GM10266 (cell line): ENCODE data around the gene NR1D2.

Source experiments
- DNase-seq: peaks from one replicate; pipeline ENCODE4 v3.0.0; 2012; ENCODE audit errors: extremely low spot score
- TF ChIP-seq, protein P1 (sequence below): IDR thresholded peaks from 2 replicates; pipeline ENCODE4 v1.5.1; 2012; ENCODE audit warnings: mild to moderate bottlenecking, low read depth; ENCODE audit not compliant: control insufficient read depth, insufficient read depth; ENCODE audit errors: missing control alignments

Gene NR1D2

DNA sequence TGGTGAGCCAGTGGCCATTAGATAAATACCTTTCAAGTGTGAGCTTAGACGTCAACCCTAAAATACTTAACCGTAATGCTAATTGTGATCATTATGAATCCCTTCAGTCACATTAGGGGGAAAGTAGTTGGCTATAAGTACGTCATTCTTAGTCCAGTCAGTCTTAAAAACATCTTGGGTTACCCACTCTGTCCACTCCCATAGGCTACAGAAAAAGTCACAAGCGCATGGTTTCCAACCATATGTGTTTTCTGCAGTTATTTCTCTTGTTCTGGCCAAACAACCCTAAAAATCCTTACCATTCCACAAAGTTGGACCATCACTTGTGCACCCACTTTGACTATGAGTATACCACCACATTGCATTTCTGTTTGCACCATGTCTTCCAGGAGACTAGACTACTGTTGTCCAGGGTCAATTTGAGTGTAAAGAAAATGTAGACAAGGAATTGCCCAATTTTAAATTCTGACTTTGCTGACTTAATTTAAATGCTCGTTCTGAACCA, 24.9 kb upstream of the NR1D2 start:
- TF ChIP-seq, protein P1, sequence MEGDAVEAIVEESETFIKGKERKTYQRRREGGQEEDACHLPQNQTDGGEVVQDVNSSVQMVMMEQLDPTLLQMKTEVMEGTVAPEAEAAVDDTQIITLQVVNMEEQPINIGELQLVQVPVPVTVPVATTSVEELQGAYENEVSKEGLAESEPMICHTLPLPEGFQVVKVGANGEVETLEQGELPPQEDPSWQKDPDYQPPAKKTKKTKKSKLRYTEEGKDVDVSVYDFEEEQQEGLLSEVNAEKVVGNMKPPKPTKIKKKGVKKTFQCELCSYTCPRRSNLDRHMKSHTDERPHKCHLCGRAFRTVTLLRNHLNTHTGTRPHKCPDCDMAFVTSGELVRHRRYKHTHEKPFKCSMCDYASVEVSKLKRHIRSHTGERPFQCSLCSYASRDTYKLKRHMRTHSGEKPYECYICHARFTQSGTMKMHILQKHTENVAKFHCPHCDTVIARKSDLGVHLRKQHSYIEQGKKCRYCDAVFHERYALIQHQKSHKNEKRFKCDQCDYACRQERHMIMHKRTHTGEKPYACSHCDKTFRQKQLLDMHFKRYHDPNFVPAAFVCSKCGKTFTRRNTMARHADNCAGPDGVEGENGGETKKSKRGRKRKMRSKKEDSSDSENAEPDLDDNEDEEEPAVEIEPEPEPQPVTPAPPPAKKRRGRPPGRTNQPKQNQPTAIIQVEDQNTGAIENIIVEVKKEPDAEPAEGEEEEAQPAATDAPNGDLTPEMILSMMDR: no peak

DNA sequence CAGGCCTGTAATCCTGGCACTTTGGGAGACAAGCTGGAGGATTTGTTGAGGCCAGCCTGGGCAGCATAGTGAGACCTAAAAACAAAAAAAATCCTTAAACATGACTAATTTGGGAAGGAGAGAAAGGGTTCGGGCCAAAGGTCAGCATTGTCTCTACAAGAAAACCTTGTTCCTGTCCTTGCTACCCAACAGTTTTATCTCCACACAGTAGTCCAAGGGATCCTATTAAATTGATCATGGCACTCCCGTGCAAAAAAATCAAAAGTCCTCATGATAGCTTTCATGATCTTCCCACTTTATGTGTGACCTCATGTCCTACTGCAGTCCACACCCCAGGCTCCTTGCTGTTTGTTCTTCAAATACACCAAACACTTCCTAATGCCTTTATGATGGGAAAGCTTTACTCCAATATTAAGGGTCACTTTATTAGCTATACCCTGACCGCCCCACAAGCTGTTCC, 24.0 kb upstream of the NR1D2 start:
- TF ChIP-seq, protein P1: no peak
- DNase-seq: no peak

More for the DNA sequence above, 24.9 kb upstream of the NR1D2 start:
- DNase-seq: no peak

DNA sequence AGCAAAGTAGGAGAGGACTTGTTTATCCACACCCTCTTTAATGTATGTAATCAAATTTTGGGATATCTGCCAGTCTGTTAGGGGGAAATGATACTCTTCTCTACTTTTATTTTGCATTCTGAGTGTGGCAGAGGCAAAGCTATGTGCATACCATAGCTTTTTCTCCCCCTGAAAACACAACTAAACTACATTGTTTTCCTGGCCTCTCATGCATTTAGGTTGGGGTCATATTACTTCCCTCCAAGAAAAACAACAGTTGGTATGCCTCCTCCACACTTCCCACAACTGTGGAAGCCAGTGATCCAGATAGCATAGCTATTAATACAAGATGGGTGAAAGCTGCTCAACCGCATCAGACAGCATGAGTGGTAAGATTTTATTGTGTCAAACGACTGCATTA, 21.3 kb upstream of the NR1D2 start:
- TF ChIP-seq, protein P1: no peak
- DNase-seq: no peak

DNA sequence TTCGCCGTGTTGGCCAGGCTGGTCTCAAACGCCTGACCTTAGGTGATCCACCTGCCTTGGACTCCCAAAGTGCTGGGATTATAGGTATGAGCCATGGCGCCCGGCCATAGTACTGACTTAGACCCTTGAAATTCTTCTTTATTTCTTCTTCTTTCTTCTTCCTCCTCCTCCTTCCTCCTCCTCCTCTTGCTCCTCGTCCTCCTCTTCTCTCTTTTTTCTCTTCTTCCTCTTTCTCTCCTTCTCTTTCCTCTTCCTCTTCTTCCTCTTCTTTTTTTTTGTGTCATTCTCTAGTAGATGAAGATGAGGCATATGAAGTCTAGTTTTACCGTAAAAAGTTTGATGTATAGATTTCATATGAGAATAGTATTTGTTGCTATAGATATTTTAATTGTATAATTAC, 18.8 kb upstream of the NR1D2 start:
- no peak for DNase-seq
- TF ChIP-seq, protein P1: no peak

DNA sequence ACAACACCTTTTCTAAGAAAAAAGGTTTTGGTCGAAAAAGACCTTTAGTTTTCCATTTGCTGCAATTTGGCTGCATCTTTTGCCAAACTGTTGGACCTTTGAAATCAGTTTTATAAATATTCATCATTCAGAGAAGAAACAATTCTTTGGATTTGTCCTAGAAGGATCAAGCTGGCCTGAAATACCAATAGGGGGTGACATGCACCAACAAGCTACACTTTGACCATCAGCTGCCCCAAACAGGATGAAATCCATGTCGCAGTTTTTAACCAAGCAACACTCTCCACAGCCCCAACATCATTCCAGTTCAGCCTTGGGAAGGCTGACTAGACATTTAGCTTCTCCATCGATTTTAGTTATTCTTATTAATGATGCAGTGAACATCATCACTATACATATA, 18.4 kb upstream of the NR1D2 start:
- no peak for DNase-seq
- TF ChIP-seq, protein P1: peak; percentile 22

DNA sequence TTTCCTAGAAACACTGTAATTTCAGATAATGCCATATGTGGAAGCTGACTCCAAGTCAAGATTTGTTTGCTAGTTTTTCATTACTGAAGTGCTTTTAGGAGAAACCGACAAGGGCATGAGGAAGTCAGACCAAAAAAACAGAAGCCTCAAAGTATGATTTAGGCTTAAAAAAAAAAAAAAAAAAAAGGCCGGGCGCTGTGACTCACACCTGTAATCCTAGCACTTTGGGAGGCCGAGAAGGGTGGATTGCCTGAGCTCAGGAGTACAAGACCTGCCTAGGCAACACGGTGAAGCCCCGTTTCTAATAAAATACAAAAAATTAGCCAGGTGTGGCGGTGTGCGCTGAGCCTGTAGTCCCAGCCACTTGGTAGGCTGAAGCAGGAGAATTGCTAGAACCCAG, 16.6 kb upstream of the NR1D2 start:
- DNase-seq: no peak
- TF ChIP-seq, protein P1: no peak

DNA sequence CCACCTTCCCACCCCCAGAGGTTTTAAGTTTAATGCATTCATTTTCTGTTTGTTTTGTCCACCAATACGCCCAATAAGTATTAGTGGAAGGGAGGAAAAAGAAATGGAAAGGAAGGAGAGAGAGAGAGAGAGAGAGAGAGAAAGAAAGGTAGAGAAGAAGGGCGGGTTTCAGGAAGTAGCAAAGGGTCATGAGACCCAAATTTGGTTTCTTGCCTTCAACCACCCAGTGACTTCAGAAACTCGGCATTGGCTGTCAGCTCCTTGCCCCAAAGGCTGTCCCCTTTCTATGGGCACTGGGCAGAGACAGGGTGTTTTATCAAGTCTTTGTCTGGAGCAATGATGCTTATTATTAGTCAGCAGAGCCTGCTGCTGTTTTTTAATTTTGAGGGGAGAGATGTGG, 13.5 kb upstream of the NR1D2 start:
- no peak for DNase-seq
- TF ChIP-seq, protein P1: no peak
